GM19035 (cell line): Measurements from ENCODE around the gene OBSCN.

ENCODE experiments used
- ATAC-seq: cut with Tn5 transposase; IDR thresholded peaks from one replicate; pipeline ENCODE4 v1.9.1; 2021; ENCODE audit not compliant: unreplicated experiment

The OBSCN gene

DNA sequence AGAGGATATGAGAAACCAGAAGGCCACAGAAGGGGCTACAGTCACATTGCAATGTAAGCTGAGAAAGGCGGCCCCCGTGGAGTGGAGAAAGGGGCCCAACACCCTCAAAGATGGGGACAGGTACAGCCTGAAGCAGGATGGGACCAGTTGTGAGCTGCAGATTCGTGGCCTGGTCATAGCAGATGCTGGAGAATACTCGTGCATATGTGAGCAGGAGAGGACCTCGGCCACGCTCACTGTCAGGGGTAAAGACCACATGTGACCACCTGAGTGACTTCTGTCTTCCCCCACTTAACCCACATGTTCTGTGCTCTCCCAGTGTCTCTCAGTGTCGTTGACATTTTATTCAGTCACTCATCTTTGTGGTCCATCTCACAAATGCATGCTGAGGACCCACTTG, 92.1 kb downstream of the OBSCN start:
- ATAC-seq = no peak

DNA sequence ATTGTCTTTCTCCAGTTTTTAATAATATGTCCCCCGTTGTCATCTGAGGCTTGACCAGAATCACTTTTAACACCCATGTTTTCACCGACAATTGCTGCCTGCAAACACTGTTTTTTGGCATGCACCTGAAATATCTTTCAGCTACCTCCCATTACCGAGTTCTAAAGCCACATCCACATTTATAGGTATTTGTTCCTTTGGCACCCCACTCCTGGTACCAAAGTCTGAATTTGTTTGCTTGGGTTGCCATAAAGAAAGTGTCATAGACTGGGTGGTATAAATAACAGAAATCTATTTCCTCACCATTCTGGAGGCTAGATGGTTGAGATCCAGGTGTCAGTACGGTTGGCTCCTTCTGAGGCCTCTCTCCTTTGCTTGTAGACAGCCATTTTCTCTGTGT, 94.2 kb downstream of the OBSCN start:
- ATAC-seq = no peak

DNA sequence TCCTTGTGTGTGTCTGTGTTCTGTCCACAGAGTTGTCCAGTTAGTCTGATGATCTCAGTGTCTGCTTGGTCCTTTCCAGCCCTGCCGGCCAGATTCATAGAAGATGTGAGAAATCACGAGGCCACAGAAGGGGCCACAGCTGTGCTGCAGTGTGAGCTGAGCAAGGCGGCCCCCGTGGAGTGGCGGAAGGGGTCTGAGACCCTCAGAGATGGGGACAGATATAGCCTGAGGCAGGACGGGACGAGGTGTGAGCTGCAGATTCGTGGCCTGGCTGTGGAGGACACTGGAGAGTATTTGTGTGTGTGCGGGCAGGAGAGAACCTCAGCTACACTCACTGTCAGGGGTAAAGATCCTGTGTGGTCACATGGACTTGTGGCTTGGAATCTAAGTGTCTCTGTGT, 95.8 kb downstream of the OBSCN start:
- ATAC-seq = no peak

DNA sequence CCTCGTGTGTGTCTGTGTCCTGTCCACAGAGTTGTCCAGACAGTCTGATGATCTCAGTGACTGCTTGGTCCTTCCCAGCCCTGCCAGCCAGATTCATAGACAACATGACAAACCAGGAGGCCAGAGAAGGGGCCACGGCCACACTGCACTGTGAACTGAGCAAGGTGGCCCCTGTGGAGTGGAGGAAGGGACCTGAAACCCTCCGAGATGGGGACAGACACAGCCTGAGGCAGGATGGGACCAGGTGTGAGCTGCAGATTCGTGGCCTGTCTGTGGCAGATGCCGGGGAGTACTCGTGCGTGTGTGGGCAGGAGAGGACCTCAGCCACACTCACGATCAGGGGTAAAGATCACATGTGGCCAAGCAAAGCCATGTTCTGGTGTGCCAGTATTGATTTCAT, 96.4 kb downstream of the OBSCN start:
- ATAC-seq = no peak

DNA sequence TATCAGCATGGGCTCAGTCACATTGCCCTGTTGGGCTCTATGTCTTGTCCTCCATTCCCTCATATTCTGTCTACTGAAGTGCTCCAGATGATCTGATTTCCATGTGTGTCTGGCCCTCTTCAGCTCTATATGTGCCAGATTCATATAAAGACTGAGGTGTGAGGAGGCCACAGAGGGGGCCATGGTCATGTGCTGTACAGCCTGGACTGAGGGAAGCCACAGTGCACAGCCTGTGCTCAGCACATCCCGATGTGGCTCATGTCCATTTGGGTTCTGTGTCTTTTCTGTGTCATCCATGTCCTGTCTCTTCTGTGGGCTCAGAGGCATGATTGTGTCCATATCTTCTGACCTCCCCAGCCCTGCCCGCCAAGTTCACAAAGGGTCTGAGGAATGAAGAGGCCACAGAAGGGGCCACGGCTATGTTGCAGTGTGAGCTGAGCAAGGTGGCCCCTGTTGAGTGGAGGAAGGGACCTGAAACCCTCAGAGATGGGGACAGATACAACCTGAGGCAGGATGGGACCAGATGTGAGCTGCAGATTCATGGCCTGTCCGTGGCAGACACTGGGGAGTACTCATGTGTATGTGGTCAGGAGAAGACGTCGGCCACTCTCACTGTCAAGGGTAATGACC, 97.0 kb downstream of the OBSCN start:
- no peak for ATAC-seq

DNA sequence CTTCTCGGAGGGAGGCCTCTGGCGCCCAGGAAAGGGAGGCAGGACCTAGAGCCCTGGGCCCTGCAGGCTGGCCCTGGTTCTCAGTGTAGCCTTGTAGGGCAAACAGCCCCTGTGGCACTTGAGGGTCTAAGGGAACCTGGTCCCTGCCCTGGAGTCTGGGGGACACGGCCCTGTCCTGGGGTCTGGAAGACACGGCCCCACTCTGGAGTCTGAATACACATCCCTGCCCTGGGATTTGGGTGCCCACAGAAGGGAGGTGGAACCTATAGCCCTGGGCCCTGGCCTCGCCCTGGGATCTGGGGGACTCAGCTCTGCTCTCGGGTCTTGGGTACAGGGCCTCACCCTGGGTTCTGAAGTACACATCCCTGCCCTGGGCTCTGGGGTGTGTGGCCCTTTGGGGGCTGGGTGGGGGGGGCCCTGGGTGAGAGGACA, 97.9 kb downstream of the OBSCN start:
- no peak for ATAC-seq

DNA sequence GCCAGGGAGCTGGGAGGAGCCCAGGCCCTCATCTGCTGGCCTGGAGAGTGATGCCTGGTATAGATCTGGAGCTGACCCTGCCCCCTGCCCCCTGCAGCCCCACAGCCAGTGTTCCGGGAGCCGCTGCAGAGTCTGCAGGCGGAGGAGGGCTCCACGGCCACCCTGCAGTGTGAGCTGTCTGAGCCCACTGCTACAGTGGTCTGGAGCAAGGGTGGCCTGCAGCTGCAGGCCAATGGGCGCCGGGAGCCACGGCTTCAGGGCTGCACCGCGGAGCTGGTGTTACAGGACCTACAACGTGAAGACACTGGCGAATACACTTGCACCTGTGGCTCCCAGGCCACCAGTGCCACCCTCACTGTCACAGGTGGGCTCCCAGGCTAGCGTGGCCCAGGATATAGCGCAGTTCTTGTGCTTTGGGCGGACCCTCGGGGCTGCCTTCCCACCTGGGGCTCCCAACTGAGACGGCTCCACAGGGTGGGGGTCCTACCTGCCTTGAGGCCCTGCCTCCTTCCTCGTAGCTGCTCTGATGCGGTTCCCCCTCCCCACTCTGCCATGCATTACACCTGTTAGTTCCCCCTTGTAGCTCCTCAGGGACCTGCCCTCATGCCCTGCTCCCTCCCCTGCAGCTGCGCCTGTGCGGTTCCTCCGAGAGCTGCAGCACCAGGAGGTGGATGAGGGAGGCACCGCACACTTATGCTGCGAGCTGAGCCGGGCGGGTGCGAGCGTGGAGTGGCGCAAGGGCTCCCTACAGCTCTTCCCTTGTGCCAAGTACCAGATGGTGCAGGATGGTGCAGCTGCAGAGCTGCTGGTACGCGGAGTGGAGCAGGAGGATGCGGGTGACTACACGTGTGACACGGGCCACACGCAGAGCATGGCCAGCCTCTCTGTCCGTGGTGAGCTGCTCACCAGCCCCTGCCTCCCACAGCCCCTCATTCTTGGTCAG, 98.7 kb downstream of the OBSCN start:
- ATAC-seq = no peak

DNA sequence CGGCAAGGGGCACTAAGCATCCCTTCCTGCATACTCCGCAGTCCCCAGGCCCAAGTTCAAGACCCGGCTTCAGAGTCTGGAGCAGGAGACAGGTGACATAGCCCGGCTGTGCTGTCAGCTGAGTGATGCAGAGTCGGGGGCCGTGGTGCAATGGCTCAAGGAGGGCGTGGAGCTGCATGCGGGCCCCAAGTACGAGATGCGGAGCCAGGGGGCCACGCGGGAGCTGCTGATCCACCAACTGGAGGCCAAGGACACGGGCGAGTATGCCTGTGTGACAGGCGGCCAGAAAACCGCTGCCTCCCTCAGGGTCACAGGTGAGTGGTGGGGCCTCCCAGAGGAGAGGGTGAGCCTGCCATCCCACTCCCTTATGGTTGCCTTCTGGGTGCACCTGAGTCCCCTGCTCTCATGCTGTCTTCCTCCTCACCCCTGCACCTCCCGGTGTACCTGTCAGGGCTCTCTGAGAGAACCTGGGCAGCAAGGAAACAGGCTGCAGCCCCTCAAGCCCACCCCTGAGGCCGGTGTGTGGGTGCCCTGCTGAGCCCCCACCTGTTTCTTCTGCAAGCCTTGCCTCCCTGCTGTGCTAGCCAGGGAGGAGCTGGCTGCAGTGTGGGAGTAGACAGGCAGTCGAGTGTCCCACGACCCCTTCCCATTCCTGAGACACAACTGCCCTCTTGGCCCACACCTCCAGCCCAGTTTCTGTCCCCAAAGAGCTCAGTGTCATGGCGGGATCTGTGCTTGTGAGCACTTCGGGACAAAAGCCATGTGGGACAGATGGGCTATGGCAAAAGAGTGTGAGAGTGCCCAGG, 99.6 kb downstream of the OBSCN start:
- no peak for ATAC-seq

DNA sequence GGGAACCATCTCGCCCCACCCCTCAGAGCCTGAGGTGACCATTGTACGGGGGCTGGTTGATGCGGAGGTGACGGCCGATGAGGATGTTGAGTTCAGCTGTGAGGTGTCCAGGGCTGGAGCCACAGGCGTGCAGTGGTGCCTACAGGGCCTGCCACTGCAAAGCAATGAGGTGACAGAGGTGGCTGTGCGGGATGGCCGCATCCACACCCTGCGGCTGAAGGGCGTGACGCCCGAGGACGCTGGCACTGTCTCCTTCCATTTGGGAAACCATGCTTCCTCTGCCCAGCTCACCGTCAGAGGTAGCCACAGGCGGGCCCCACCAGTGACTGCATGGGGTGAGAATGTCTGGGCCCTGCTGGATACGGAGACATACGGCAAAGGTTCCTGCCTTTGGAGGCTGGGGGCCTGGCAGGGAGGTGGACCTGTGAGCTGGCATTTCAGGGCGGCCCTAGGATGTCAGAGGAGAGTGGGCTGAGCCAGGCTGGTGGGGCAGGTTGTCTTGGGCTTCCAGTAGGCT, 100.3 kb downstream of the OBSCN start:
- ATAC-seq = no peak

DNA sequence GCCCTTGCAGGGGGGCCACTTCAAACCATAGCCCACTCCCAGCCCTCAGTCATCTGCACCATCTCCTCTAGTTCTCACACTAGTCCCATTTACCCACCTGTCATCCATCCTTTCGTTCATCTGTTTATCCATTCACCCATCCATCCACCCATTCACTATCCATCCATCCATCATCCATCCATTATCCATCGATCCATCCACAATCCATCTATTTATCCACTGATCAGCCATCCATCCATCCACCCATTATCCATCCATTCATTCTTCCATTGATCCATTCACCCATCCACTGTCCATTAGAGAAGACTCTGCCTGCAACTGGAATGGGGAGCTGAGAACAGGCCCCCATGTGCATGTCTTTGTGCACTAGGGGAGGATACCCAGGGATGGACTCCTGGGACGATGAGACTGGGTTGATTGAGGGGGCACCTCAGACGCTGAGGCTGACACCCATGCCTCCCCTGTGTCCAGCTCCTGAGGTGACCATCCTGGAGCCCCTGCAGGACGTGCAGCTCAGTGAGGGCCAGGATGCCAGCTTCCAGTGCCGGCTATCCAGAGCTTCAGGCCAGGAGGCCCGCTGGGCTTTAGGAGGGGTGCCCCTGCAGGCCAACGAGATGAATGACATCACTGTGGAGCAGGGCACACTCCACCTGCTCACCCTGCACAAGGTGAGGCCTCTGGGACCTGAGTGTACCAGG, 100.9 kb downstream of the OBSCN start:
- ATAC-seq = no peak

DNA sequence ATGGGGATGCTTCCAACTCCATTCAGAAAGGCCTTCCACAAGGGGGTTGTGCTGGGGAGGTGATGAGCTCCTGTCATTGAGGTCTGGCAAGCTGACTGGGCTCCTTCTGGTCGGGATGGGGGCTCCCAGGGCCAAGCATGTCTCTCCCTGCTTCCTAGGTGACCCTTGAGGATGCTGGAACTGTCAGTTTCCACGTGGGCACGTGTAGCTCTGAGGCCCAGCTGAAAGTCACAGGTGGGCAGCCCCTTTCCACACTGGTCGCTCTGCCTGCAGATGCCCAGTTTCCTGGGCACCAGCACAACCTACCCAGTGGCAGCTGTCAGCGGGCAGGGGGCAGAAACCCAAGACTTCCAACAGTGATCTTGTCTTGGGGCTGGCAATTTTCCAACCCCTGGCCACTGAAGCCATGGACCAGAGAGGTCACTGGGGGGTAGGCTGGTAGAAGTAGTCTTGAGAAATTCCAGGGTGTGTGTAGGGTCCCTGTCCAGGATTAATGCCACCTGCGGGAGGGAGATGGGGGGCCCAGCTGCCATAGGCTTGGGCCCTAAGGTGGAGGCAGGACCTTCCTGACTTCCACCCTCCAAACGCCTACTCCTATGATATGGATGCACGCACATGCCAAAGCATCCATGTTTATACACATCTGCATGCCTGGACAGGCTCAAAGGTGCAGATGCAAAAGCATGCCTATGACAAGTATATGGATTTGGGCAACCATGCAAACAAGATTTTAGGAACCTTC, 101.7 kb downstream of the OBSCN start:
- ATAC-seq = no peak

DNA sequence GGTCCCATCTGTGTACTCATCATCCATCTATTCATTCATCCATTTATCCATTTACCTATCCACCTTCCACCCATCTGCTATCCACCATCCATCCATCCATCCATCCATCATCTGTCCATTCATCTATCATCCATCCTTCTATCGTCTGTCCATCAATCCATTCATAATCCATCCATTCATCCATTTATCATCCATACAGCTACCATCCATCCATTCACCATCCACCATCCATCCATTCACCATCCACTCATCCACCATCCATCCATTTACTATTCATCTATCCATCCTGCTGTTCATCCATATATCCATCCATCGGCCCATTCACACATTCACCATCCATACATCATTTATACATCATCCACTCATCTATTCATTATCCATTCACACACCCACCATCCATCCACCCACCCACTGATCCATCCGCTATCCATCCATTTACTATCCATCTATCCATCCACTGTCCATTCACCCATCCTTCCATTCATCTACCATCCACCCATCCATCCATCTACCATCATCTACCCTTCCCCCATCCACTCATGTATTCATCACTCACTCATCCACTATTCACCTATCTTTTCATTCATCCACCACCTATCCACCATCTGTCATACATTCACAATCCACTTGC, 102.4 kb downstream of the OBSCN start:
- no peak for ATAC-seq

DNA sequence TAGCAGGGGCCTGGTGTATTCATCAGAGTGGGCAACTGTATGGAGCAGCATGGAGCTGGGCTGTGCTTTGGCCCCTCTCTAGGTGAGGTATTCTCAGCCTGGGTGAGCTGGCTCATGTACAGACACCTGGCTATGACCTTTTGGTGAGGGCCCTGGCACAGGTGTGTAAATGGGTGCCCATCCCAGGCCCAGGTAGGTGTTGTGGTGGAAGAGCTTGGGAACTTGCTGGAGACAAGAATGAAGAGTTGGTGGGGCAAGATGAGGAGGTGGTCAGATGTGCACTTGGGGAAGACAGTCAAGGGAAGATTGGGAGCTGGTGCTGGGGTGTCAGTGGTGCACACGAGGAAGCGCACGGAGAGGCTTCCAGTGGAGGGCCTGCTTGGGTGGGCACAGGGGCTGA, 103.2 kb downstream of the OBSCN start:
- ATAC-seq = no peak

DNA sequence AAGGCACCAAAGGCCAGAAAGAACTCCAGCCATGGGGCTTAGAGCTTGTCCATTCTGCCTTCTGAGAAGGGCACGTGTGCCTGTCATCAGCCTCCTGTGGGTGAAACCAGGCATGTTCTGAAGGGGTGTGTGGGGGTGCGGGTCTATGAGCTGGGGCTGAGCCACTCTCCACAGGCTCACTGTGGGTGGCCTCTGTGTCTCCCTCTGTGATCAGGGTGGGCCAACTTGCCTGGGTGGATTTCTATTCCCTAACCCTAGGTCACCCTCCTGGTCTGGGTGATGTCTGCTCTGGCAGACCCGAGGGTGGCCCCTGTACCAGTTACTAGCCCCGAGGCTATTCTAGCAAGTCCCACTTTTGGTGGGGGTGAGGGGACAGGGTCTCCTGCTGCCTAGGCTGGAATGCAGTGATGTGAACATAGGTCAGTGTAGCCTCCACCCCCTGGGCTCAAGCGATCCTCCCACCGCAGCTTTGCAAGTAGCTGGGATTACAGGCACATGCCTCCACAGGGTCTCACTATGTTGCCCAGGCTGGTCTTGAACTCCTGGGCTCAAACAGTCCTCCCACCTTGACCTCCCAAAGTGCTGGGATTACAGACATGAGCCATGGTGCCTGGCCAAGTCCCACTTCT, 104.4 kb downstream of the OBSCN start:
- ATAC-seq = no peak

DNA sequence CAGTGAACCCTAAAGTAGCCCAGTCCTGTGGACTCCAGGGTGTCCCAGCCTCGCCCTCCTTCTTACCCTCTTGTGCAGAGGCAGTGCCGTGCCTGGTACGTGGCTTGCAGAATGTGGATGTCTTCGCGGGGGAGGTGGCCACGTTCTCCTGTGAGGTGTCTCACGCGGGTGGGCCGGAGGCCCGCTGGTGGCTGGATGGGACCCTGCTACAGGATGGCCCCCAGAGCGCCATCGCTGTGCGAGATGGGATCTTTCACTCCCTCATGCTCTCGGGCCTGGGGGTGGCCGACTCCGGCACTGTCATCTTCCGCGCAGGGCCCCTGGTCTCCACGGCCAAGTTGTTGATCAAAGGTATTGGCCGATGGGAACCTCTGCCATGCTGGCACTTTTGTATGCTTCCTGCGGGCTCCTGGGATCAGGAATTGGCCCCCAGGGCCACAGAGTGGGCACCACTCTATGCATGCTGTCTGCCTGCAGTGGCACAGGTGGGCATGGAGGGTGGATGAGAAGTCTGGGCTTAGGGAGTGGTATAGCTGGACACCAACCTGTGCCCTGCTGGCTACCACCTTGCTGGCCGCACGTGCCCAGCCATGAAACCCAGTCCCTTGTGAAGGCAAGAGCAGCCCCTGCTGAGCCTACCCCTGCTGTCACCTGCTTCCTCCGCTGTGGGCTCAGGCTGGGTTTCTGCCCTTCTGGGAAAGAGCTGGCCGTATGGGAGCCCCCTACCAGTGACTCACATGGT, 105.9 kb downstream of the OBSCN start:
- ATAC-seq = no peak

DNA sequence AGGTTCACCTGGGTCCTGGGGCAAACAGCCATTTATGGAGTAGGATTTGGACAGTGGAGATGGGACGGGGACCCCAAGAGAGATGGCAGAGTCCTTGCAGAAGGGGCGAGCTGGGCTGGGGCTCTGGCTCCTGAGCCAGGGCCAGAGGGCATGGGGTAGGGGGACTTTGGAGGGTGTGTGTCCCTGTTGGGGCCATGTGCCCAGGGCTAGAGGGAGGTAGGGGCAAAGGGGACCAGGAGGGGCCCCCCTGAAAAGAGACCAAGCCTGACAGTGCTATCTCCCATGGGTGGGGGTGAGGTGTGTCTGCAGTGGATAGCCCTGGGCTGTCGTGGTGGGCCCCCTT, 106.4 kb downstream of the OBSCN start:
- no peak for ATAC-seq

DNA sequence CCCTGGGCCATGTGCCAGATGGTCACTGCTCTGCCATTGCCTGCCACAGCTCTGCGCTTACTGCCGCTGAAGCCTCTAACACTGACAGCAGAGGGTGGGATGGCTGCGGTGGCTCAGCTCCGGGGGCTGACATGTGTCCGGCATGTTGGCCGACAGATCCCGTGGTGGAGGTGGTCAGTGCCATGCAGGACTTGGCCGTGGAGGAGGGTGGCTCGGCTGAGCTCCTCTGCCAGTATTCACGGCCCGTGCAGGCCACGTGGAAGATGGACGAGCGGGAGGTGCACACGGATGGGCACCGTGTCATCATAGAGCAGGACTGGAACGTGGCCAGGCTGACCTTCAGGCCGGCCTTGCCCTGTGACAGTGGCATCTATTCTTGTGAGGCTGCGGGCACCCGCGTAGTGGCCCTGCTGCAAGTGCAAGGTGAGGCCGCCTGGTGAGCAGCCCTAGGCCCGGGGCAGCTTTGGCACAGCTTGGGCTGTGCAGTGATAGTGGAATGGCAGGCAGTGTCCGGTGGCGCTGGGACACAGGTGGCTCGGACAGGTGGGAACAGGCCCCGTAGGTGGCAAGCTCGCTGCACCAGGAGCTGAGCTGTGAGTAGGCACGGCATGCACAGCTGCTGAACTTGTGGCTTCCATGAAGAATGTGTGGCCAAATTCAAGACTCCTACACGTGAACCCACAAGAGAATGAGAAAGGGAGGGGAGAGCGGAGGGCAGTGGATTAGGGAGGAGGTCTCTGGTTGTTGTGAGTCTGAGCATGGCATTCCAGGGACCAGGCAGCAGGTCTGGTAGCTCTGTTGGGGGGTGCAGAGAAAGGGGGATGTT, 107.0 kb downstream of the OBSCN start:
- no peak for ATAC-seq

DNA sequence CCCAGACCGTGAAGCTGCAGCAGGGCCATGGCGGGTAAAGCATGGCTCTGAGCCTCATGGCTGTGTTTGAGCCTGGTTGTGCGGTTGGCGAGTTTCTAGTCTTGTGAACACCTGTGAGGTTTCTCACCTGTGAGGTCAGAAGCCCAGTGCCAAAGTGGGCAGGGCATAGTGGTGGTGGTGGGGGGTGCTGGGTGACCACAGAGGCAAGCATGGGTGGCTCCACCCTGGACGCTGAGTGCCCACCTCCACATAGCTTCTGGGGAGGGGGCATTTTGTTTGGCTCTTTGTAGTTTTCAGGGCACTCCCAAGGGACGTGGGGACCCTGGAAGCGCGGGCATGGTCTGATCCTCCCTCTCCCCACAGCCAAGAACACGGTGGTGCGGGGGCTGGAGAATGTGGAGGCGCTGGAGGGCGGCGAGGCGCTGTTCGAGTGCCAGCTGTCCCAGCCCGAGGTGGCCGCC, 107.7 kb downstream of the OBSCN start:
- no peak for ATAC-seq
